SK-N-SH (cell line): ENCODE measurements around the gene SPON1.

ENCODE experiments used
- JUND ChIP-seq: IDR thresholded peaks from 2 replicates; pipeline ENCODE4 v1.4.0; 2012
- MEF2A ChIP-seq: IDR thresholded peaks from 2 replicates; pipeline ENCODE4 v1.4.0; 2012; ENCODE audit warnings: low read depth, borderline replicate concordance
- POLR2AphosphoS5 ChIP-seq: IDR thresholded peaks from 2 replicates; pipeline ENCODE4 v1.6.1; 2012; ENCODE audit warnings: low read depth, low read length
- RAD21 ChIP-seq: IDR thresholded peaks from 2 replicates; pipeline ENCODE4 v1.6.1; 2012; ENCODE audit warnings: mild to moderate bottlenecking, low read length
- RCOR1 ChIP-seq: fragments of 150-350 bp; IDR thresholded peaks from 2 replicates; pipeline ENCODE4 v1.6.1; 2017; ENCODE audit warnings: antibody characterized with exemption, low read length
- RXRA ChIP-seq: IDR thresholded peaks from 2 replicates; pipeline ENCODE4 v1.4.0; 2012; ENCODE audit warnings: low read depth, mild to moderate bottlenecking, borderline replicate concordance
- TAF1 ChIP-seq: IDR thresholded peaks from 2 replicates; pipeline ENCODE4 v1.6.1; 2012; ENCODE audit warnings: low read depth, mild to moderate bottlenecking, low read length, moderate library complexity, borderline replicate concordance
- TF ChIP-seq, protein P1 (sequence below): fragments of 200-600 bp; sonication (generic); IDR thresholded peaks from 2 replicates; pipeline ENCODE4 v1.6.1; 2017; ENCODE audit warnings: antibody characterized with exemption, mild to moderate bottlenecking, moderate library complexity

DNA sequence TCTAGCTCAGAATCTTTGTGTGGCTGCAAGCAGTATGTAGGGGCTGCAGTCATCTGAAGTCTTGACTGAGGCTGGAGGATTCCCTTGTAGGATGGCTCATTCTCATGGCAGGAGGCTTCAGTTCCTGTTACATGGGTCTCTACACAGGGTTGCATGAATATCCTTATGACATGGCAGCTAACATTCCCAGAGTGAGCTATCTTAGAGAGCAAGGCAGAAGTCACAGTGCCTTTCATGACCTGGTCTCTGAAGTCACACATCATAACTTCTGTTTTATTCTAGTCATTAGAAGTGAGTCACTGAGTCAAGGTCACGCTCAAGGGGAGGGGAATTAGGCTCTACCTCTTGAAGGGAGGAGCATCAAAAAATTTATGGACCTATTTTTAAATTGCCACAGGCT is 10.3 kb upstream of the SPON1 start:
- TF ChIP-seq TAF1 (no peak), POLR2AphosphoS5 (no peak), MEF2A (no peak), RCOR1 (no peak), RXRA (no peak), JUND (no peak), RAD21 (no peak)
- TF ChIP-seq, protein P1, sequence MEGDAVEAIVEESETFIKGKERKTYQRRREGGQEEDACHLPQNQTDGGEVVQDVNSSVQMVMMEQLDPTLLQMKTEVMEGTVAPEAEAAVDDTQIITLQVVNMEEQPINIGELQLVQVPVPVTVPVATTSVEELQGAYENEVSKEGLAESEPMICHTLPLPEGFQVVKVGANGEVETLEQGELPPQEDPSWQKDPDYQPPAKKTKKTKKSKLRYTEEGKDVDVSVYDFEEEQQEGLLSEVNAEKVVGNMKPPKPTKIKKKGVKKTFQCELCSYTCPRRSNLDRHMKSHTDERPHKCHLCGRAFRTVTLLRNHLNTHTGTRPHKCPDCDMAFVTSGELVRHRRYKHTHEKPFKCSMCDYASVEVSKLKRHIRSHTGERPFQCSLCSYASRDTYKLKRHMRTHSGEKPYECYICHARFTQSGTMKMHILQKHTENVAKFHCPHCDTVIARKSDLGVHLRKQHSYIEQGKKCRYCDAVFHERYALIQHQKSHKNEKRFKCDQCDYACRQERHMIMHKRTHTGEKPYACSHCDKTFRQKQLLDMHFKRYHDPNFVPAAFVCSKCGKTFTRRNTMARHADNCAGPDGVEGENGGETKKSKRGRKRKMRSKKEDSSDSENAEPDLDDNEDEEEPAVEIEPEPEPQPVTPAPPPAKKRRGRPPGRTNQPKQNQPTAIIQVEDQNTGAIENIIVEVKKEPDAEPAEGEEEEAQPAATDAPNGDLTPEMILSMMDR, result no peak
